NCI-H187 treated with DMSO at 0.1 percent for 48 hours (cell line): ENCODE data around the gene TOR4A.

Experiments
- DNase-seq: peaks from one replicate; lab custom pipeline; 2025; lab: John Stamatoyannopoulos, UW

The TOR4A gene

DNA sequence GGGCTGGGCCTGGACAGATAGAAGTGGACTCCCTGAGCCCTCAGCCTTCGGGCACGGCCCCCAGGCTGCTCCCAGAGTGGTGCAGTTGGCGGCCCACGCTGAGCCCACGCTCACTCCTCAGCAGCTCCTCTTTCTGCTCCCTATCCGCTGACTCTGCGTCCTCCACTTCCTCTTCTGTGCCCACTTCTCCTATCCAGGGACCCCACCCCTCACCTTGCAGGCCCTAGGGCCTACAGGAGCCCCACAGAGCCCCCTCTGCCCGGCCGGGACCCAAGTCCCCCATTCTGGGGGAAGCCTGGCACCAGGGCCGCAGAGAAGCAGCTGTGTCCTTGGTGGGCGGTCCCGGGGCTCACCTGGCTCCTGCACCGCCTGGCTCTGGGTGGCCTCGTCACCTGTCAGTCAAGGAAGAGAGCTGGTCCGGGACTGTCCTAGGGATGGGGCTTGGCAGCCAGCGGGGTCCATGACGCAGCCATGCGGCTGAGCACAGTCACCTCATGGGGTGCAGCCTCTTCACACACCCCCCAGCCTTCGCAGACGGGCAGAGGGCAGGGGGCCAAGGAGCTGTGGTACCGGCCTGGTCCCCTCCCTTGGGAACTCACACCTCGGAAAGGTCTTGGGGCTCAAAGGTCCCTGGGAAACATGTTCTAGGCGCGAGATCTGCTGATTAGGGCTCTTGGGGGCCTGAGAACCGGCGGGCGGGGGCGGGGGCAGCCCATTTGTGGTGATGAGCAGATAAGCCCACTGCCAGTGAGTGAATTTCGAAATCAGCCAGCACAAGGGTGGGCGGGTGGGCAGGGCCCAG lies 29.9 kb downstream of the TOR4A start:
- no peak for DNase-seq

- no peak for DNase-seq
Measured at GRCh38 chr9:137308057-137308619, 30.6 kb downstream of the TOR4A start.

GRCh38 chr9:137309368-137310188 lies 32.1 kb downstream of the TOR4A start:
- no peak for DNase-seq

DNA sequence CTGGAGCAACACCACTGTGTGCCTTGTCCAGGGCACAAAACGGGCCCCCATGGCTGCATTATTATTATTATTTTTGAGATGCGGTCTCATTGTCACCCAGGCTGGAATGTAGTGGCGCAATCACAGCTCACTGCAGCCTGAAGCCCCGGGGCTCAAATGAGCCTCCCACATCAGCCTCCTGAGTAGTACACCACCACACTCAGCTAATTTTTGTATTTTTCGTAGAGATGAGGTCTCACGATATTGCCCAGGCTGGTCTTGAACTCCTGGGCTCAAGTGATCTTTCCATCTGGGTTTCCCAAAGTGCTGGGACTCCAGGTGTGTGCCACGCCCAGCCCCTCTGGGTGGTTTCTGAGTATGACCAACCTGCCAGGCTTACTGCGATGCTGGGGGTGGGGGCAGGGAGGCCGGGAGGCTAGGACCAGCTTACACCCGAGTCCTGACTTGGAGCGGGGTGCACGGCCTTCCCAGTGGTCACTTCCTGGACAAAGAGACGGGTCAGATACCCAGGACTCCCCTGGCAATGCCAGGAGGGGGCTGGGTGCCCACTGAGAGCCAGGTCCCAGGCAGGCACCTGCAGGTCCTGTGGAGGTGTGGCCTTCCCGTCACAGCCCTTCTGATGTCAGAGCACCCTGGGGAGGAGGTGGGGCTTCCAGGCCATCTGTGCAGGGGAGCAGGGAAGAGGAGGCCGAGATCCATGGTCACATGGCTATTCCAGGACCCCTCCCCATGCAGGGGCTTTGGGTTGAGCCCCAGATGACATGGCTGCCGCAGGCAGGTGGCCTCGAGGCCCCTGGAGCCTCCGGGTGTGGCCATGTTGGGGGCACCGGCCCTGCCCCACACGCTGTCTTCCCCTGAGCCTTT lies 32.9 kb downstream of the TOR4A start:
- no peak for DNase-seq

- DNase-seq = no peak
Measured at GRCh38 chr9:137311171-137311985, 33.9 kb downstream of the TOR4A start.

GRCh38 chr9:137311986-137312851 lies 34.7 kb downstream of the TOR4A start:
- no peak for DNase-seq

GRCh38 chr9:137312852-137313325 lies 35.4 kb downstream of the TOR4A start:
- DNase-seq = no peak

DNA sequence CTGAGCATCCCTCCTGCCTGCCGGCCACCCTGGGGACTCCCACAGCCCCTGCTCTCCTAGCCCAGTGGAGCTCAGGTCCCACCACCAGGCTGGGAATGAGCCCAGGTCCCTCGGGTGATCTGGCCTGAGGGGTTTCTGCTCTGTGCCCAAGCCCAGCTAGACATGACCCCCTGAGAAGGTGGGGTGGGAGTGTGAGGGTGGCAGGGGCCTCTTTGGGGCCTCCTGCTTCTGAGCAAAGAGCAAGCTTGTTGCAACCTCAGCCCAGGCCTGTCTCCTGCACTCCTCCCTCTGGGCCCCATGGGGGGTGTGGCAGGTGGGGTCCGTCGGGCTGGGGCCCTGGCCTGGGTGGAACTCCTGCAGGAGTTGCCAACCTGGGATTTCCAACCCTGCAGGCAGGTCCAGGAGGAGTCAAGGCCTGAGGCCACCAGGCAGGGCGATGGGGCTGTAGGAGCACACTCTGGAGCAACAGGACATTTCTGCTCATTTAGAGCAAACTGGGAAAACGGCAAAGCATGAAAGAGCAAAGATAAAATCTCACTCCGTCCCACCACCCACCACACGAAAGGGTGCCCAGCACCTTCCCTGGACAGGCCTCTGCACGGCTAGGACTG lies 35.9 kb downstream of the TOR4A start:
- no peak for DNase-seq

DNA sequence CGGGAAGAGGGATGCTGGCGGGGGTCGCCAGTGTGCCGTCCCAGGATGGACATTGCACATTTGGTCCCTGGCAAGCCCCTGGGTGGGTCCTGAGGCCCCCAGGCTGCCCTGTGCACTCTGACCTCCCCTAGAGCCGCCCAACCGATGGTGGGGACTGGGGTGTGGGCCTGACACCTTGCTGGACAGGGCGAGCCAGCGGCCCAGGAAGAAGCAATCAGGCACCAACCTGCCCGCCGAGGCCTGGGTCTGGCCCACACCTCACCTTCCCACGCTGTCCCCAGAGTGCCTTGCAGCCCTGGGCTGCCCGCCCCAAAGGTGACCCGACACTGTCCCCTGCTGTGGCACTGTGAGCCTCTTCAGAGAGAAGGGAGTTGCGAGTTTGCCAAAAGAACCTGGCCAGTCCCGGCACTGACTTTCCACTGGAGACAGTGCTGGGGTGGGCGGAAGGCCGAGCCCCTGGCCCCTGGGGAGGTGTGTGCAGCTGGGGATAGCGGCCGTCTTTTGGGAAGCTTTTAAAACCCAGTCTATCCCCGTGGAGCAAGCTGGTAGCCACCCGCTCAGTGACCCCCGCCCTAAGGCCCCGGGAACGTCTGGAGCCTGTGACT lies 36.5 kb downstream of the TOR4A start:
- no peak for DNase-seq

DNA sequence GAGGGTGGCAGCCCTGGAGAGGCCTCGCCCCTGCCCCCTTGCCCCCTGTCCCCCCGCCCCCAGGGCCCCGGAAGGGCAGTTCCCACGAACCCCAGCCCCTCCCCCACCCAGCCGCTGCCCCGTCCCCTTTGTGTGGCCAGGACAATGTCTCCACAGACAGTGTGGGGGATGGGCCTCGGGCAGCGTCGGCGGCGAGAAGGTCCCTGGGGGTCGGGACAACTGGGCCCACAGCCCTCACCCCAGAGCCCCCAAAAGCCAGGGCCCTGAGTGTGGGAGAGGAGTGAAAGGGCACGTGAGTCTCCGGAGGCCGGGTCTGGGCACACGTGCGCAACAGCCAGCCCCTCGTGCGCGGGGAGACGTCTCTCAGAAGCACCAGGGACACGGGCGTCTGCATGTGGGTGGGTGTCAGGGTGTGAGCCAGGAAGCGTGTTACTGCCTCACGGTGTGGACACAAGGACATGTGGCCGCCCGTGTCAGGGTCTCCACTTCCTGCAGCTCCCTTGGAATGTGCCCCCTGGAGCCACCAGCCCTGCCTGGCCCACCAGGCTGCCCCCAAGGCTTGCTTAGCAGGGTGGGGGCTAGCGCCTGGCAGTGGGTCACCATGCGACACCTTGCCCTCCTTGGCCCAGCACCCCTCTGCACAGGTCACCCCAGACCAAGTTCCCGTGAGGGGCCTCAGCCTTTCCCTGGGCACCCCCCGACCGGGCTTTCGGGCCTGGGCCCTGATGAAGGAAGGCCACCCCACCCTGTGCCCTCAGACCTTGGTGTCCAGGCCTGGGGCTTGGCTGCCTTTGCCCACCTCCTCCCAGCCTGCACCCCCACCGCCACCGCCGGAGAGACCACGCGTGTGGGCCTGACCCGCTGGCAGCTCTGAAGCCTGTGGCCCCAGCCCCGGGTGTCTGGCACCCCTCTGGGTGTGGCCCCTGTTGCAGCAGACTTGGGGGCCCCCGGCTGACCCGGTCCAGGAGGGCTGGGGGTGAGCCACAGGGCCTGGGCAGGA lies 37.3 kb downstream of the TOR4A start:
- DNase-seq = no peak

DNA sequence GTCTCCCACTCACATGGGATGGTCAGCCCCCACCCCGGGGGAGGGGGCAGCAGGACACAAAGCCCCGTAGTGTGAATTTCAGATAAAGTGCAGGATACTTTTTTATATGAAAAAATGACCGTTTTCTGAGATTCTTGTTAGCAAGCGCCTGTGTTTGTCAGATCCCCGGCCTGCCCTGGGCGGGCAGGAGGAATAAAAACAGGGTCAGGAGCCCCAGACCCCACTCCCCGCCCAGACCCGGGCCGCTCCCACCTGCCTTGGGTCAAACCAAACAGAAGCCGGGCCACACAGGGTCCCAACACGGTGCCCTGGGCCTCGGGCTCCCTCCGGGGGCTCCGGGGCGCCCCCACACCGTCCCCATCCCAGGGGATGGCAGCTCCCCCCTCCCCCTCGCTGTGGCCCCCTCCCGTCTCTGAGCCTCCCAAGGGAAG lies 38.1 kb downstream of the TOR4A start:
- DNase-seq = no peak

DNA sequence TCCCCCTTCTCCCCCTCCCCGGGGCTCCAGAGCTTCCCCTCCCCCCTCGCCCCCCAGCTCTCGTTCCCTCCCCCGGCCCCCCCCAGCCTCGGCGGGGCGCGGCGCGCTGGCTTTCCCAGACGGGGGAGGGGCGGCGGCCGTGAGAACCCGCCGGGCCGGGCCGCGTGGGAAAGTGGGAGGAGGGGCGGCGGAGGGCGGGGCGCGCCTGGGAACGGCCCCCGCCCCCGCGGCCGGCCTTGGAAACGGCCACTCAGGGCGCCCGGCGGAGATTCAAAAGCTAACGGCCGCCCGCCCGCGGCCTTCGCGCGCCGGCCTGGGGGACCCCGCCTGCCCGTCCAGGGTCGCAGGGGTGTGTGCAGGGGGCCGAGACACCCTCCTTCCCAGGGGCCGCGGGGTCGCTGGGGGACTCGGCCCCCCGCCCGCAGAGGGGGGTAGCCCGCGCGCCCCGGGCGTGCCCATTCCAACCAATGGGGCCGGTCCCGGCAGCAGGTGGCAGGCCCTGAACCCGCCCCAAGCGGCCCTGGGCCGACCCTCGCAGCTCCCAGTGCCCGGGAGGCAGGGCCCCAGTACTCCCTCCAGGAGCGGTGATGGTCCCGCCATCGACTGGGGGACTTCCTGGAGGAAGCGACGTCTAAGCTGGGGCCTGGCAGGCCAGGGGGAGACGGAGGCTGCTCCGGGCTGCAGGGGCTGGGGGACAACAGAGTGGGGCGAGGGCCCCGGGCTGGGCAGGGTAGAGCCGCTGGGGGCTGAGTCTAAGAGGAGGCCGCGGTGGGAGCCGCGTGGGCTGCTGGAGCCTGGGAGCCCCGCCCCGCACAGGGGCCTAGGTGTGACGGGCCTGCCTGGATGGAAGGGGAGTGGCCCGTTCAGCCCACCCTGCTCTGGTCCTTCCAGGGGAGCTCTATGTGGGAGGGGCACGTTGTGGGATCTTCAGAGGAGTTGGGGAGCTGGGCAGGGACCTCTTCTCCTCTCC lies 38.8 kb downstream of the TOR4A start:
- DNase-seq = no peak

- DNase-seq = no peak
Measured at GRCh38 chr9:137317021-137317717, 39.6 kb downstream of the TOR4A start.

DNA sequence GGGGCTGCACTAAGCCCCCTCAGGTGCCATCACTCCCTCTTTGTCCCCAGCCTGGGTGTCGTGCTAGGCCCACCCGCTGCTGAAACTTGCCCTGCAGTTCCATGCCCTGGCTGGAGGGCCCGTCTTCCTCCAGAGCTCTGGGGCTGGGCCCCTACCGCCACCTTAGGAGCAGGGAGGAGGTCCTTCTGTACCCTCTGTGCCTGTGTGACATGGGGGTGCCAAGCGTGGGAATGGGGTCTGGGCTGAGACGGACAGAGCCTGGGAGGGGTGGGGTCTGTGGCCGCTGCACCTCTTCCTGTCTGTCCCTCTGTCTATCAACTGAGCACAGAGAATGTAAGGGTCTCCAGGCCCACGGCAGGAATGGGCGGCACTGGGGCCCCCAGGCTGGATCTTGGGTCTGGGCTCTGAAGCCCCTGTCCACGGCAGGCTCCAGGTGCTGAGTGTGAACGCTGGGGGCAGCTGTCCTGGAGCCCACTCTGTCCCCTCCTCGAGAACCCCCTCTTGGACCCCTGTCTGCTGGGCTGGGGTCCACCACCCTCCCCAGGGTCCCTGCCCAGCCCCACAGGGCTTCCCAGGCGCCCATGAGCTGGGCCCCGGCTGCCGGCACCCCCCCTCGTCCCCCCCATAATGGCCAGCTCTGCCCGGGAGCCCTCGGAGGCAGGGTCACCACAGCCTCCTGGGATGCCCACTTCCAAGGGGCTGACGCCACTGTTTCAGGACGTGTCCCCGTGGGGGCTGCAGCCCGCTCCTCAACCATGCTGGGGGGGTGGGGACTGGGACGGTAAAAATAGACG lies 40.4 kb downstream of the TOR4A start:
- no peak for DNase-seq

- DNase-seq = no peak
Measured at GRCh38 chr9:137318602-137319001, 41.1 kb downstream of the TOR4A start.
